B cell (primary cell): ENCODE measurements around the gene CLCNKB. TPM values are rescaled to one million over a fixed set of nuclear protein-coding genes. Genes with fewer than 3 reads are reported as not detected.

Experiments used
- ATAC-seq: fragments of 200-7000 bp; cut with Tn5 transposase; one replicate; pipeline ENCODE4 v1.10.0; 2021; ENCODE audit warnings: low read depth, mild to moderate bottlenecking, moderate number of reproducible peaks, moderate library complexity
- CTCF ChIA-PET: fragments of 350-600 bp; sonication (Branson Sonifier 250); formaldehyde crosslinking; loops from one replicate; lab custom pipeline; 2021; ENCODE audit warnings: antibody characterized with exemption, inconsistent platforms; lab: Charles Lee
- POLR2A ChIA-PET: fragments of 350-600 bp; sonication (Branson Sonifier 250); formaldehyde crosslinking; loops from one replicate; lab custom pipeline; 2021; ENCODE audit warnings: antibody characterized with exemption; lab: Charles Lee
- DNase-seq: peaks from one replicate; pipeline ENCODE4 v3.0.0; 2013
- H2AFZ ChIP-seq: 2 replicates; pipeline ENCODE4 v1.6.1; 2012; ENCODE audit warnings: mild to moderate bottlenecking, low read depth, low read length; ENCODE audit not compliant: insufficient read depth, poor library complexity, severe bottlenecking
- H3K27ac ChIP-seq, 2 donors: 1 replicate in 1 of 2; 2 replicates in 1 of 2; pipeline ENCODE4 v1.5.1; 2012 to 2013; ENCODE audit warnings: low read length in 2 of 2, mild to moderate bottlenecking in 2 of 2, moderate library complexity in 1 of 2
- H3K27me3 ChIP-seq, 4 experiments: fragments of 200-600 bp in 1 of 4; sonication (generic) in 1 of 4; replicated peaks in 1 of 4; 1 replicate in 2 of 4; 2 replicates in 2 of 4; pipeline versions ENCODE4 v1.6.1 to v1.7.0; 2013 to 2016; ENCODE audit warnings: low read length in 3 of 4, mild to moderate bottlenecking in 2 of 4, mixed read lengths in 1 of 4, moderate library complexity in 1 of 4; ENCODE audit not compliant: insufficient read depth in 4 of 4, control insufficient read depth in 3 of 4; ENCODE audit errors: control extremely low read depth in 1 of 4
- H3K36me3 ChIP-seq, 2 experiments: replicated peaks in 1 of 2; 1 replicate in 1 of 2; 2 replicates in 1 of 2; pipeline versions ENCODE4 v1.6.1 to v1.7.1; 2013; ENCODE audit warnings: low read length in 1 of 2; ENCODE audit not compliant: insufficient read depth in 2 of 2, control insufficient read depth in 1 of 2; ENCODE audit errors: control extremely low read depth in 1 of 2, extremely low read depth in 1 of 2
- H3K4me1 ChIP-seq, 2 donors: fragments of 200-600 bp in 1 of 2; sonication (generic) in 1 of 2; 1 replicate in 1 of 2; 2 replicates in 1 of 2; pipeline versions ENCODE4 v1.5.1 to v1.6.1; 2013 to 2017; ENCODE audit warnings: low read length in 2 of 2; ENCODE audit not compliant: control insufficient read depth in 2 of 2, insufficient read depth in 2 of 2
- H3K4me2 ChIP-seq: replicated peaks from 2 replicates; pipeline ENCODE3; 2012; ENCODE audit warnings: mild to moderate bottlenecking, low read depth, low read length; ENCODE audit not compliant: poor library complexity, severe bottlenecking
- H3K4me3 ChIP-seq, 5 experiments: fragments of 200-600 bp in 1 of 5; sonication (generic) in 1 of 5; 1 replicate in 3 of 5; 2 replicates in 2 of 5; pipeline versions ENCODE4 v1.5.1 to v1.7.0; 2011 to 2016; ENCODE audit warnings: low read length in 4 of 5, mild to moderate bottlenecking in 4 of 5, low read depth in 2 of 5, control low read depth in 1 of 5, moderate library complexity in 1 of 5; ENCODE audit not compliant: insufficient read depth in 1 of 5; ENCODE audit errors: control extremely low read depth in 1 of 5, extremely low read depth in 1 of 5
- H3K79me2 ChIP-seq: fragments of 200-600 bp; sonication (generic); one replicate; pipeline ENCODE4 v1.6.0; 2016; ENCODE audit warnings: low read length; ENCODE audit not compliant: control insufficient read depth, insufficient read depth
- H3K9ac ChIP-seq: fragments of 200-600 bp; sonication (generic); 2 replicates; pipeline ENCODE4 v1.6.1; 2017; ENCODE audit warnings: mild to moderate bottlenecking, low read length, moderate library complexity
- H3K9me3 ChIP-seq, 3 donors: one replicate each; pipeline versions ENCODE4 v1.6.1 to v1.7.1; 2013; ENCODE audit warnings: low read length in 2 of 3; ENCODE audit not compliant: control insufficient read depth in 2 of 3, insufficient read depth in 1 of 3; ENCODE audit errors: control extremely low read depth in 1 of 3
- H4K20me1 ChIP-seq: 2 replicates; pipeline ENCODE4 v1.6.0; 2012; ENCODE audit warnings: mild to moderate bottlenecking, low read length; ENCODE audit not compliant: insufficient read depth, control insufficient read depth, poor library complexity, severe bottlenecking
- H3K27ac Mint-ChIP-seq: one replicate; pipeline ENCODE4 v1.8.0; 2021; ENCODE audit warnings: mixed read lengths
- H3K27me3 Mint-ChIP-seq: one replicate; pipeline ENCODE4 v1.8.0; 2021; ENCODE audit warnings: mixed read lengths
- H3K4me1 Mint-ChIP-seq: one replicate; pipeline ENCODE4 v1.8.0; 2021; ENCODE audit warnings: mixed read lengths
- H3K4me3 Mint-ChIP-seq: one replicate; pipeline ENCODE4 v1.8.0; 2021; ENCODE audit warnings: mixed read lengths
- H3K9me3 Mint-ChIP-seq: one replicate; pipeline ENCODE4 v1.8.0; 2022; ENCODE audit warnings: mixed read lengths; ENCODE audit not compliant: insufficient read depth
- CTCF ChIP-seq: fragments of 200-600 bp; IDR thresholded peaks from one replicate; pipeline ENCODE4 v1.8.0; 2022; ENCODE audit warnings: antibody characterized with exemption, mild to moderate bottlenecking
- EZH2 ChIP-seq: IDR thresholded peaks from 2 replicates; pipeline ENCODE4 v1.6.1; 2012; ENCODE audit warnings: borderline replicate concordance, low read depth, mild to moderate bottlenecking, moderate library complexity, low read length; ENCODE audit not compliant: insufficient read depth, poor library complexity, severe bottlenecking
- WGBS: methylation state at CpG from one replicate; pipeline ENCODE4 v1.1.5; 2013; ENCODE audit warnings: missing lambda C conversion rate; ENCODE audit not compliant: insufficient coverage; 5-methylcytosine and 5-hydroxymethylcytosine counted together
- intact Hi-C: fragments of 100-400 bp; cut with micrococcal nuclease; formaldehyde crosslinking; loops from one replicate; pipeline ENCODE4 v1.10.0; 2022
- polyA plus RNA-seq: library from polyadenylated mRNA; depleted of rRNA; stranded (reverse); fragments of >200 nt; gene quantifications from 2 replicates; pipeline ENCODE4 v1.2.3, GENCODE V29; 2012
- total RNA-seq, 2 donors: library from RNA; stranded (reverse); fragments of 120-200 nt in 1 of 2; gene quantifications; 1 replicate in 1 of 2; 2 replicates in 1 of 2; pipeline versions ENCODE4 v1.2.3 to v1.2.4, GENCODE V29; 2013 to 2022

The CLCNKB gene
- total and polyA plus RNA-seq, 2 donors (not counting 1 experiment from before 2014, with no cell fraction given), result not detected

- POLR2A ChIA-PET, result no interaction called here
- CTCF ChIA-PET, result interaction anchor here (0.5 to 2.9 kb wide), 19 partner anchors 9 to 206 kb away, joined by 3 to 15 read pairs (median 5); partner anchors contain the start of genes FAM131C, HSPB7 and ZBTB17
- Mint-ChIP-seq H3K4me1 (peaks cover 45% of the 10 kb centered on the region), H3K27me3 (no peaks in the 10 kb centered on the region), H3K9me3 (no peaks in the 10 kb centered on the region), H3K27ac (peak overlapping the region; percentile 32), H3K4me3 (no peak overlapping the region)
- H3K79me2 ChIP-seq, result no peaks in the 10 kb centered on the region
- H3K27me3 ChIP-seq, result no peaks in the 10 kb centered on the region
- H3K4me2 ChIP-seq, result no peak overlapping the region
- 98% methylated on average over 11 of the region's 11 CpGs for WGBS
- no peak overlapping the region for H2AFZ ChIP-seq
- H3K4me1 ChIP-seq, result peaks cover 36 to 50% of the 10 kb centered on the region in 2 donors
- DNase-seq (no peak), ATAC-seq (no peak)
- no peak overlapping the region for H3K9ac ChIP-seq
- no peaks in the 10 kb centered on the region for H3K36me3 ChIP-seq
- H4K20me1 ChIP-seq, result no peaks in the 10 kb centered on the region
- H3K4me3 ChIP-seq, result no peak overlapping the region
- TF ChIP-seq EZH2 (no peak), CTCF (no peak)
- intact Hi-C loops, result loop anchor here (1.0 to 5.0 kb wide), 5 partner anchors 24 to 207 kb away; no protein-coding TSS in a partner anchor
- H3K9me3 ChIP-seq, result no peaks in the 10 kb centered on the region
- H3K27ac ChIP-seq, result no peak overlapping the region
Measured at GRCh38 chr1:16009678-16010077, 33.9 kb upstream of the CLCNKB start.

GRCh38 chr1:16010837-16011236 is 32.7 kb upstream of the CLCNKB start:
- intact Hi-C loops, result no loop called here
- Histone ChIP-seq H3K4me3 (no peak overlapping the region), H3K27me3 (no peaks in the 10 kb centered on the region), H3K36me3 (no peaks in the 10 kb centered on the region), H3K4me2 (no peak overlapping the region), H3K27ac (no peak overlapping the region), H3K9me3 (no peaks in the 10 kb centered on the region), H3K4me1 (peaks cover 30 to 46% of the 10 kb centered on the region in 2 donors), H4K20me1 (no peaks in the 10 kb centered on the region), H2AFZ (no peak overlapping the region), H3K79me2 (no peaks in the 10 kb centered on the region), H3K9ac (no peak overlapping the region)
- 96% methylated on average over 3 of the region's 3 CpGs for WGBS
- Mint-ChIP-seq H3K4me3 (no peak overlapping the region), H3K4me1 (peaks cover 42% of the 10 kb centered on the region), H3K27me3 (no peaks in the 10 kb centered on the region), H3K27ac (no peak overlapping the region), H3K9me3 (no peaks in the 10 kb centered on the region)
- ChIA-PET POLR2A (interaction anchor here (0.6 kb wide), 1 partner anchor 177 kb away, joined by 3 read pairs; no protein-coding TSS in a partner anchor), CTCF (interaction anchor here (0.7 to 2.9 kb wide), 13 partner anchors 8 to 194 kb away, joined by 3 to 14 read pairs (median 5); no protein-coding TSS in a partner anchor)
- DNase-seq (no peak), ATAC-seq (no peak)
- TF ChIP-seq CTCF (no peak), EZH2 (no peak)
